Vagina (tissue), 2 donors: ENCODE results near the gene TNS1. TPM values are rescaled to one million over a fixed set of nuclear protein-coding genes. Genes with fewer than 3 reads are reported as not detected.

Experiments
- DNase-seq, 2 donors: peaks; one replicate each; pipeline ENCODE4 v3.0.0-alpha.2; 2017; ENCODE audit errors: extremely low spot score in 2 of 2
- H3K27ac ChIP-seq: fragments of 200-600 bp; sonication (generic); one replicate; pipeline ENCODE4 v1.5.1; 2019
- H3K27me3 ChIP-seq: fragments of 200-600 bp; sonication (generic); one replicate; pipeline ENCODE4 v1.5.1; 2019
- H3K36me3 ChIP-seq, 2 donors: fragments of 200-600 bp; sonication (generic); one replicate each; pipeline ENCODE4 v1.5.1; 2017 to 2019
- H3K4me1 ChIP-seq: fragments of 200-600 bp; sonication (generic); one replicate; pipeline ENCODE4 v1.5.1; 2019
- H3K4me3 ChIP-seq, 2 donors: fragments of 200-600 bp; sonication (generic); 1 replicate in 1 of 2; 2 replicates in 1 of 2; pipeline ENCODE4 v1.5.1; 2016 to 2019
- H3K9me3 ChIP-seq: fragments of 200-600 bp; sonication (generic); one replicate; pipeline ENCODE4 v1.5.1; 2019
- CTCF ChIP-seq, 3 experiments: fragments of 450-650 bp in 2 of 3; fragments of 200-600 bp in 1 of 3; sonication (generic) in 1 of 3; IDR thresholded peaks; one replicate each; pipeline ENCODE4 v1.5.1; 2017 to 2019; ENCODE audit warnings: antibody characterized with exemption in 3 of 3, mild to moderate bottlenecking in 2 of 3, moderate library complexity in 2 of 3
- POLR2A ChIP-seq, 2 donors: fragments of 450-650 bp; IDR thresholded peaks; one replicate each; pipeline ENCODE4 v1.6.1; 2017; ENCODE audit warnings: antibody characterized with exemption in 2 of 2, mild to moderate bottlenecking in 2 of 2, moderate library complexity in 2 of 2
- POLR2AphosphoS5 ChIP-seq, 2 donors: sonication (generic); formaldehyde crosslinking; IDR thresholded peaks; one replicate each; pipeline ENCODE4 v1.9.0; 2017; ENCODE audit warnings: antibody characterized with exemption in 2 of 2, mild to moderate bottlenecking in 2 of 2, low read depth in 1 of 2; ENCODE audit not compliant: insufficient read depth in 1 of 2
- intact Hi-C: fragments of 100-400 bp; cut with DNase I; formaldehyde crosslinking; loops from one replicate; pipeline ENCODE4 v1.15.1; 2023
- total RNA-seq: library from RNA; depleted of rRNA; stranded (reverse); fragments of >200 nt; gene quantifications from one replicate; pipeline ENCODE4 v1.2.3, GENCODE V29; 2016

TNS1 gene
- total RNA-seq, 1 donor from 2014 or later, result 216 TPM

- DNase-seq, result no peak
- peaks cover 50% of the 10 kb centered on the region for H3K4me1 ChIP-seq
These were observed 144.0 kb downstream of the TNS1 start for GRCh38 chr2:217858519-217859491.

GRCh38 chr2:217857624-217858506 lies 144.9 kb downstream of the TNS1 start:
- no peak for TF ChIP-seq CTCF (IDR thresholded peaks at IDR 0.05)
- TF ChIP-seq POLR2A (IDR thresholded peaks at IDR 0.05), result no peak
- intact Hi-C loops, result no loop called here
- peak overlapping the region; percentile 22 to 32 for H3K4me3 ChIP-seq
- H3K36me3 ChIP-seq, result peaks cover 0 to 14% of the 10 kb centered on the region in 2 donors
- no peaks in the 10 kb centered on the region for H3K9me3 ChIP-seq
- no peaks in the 10 kb centered on the region for H3K27me3 ChIP-seq
- H3K4me1 ChIP-seq, result peaks cover 59% of the 10 kb centered on the region
- peak overlapping the region; percentile 87 for H3K27ac ChIP-seq
- no peak for DNase-seq

More at GRCh38 chr2:217858519-217859491, 144.0 kb downstream of the TNS1 start:
- TF ChIP-seq POLR2AphosphoS5 (IDR thresholded peaks at IDR 0.05; ENCODE audit: insufficient read depth in 1 of 2, low read depth in 1 of 2) (no peak), POLR2A (IDR thresholded peaks at IDR 0.05) (no peak), CTCF (IDR thresholded peaks at IDR 0.05) (no peak)
- H3K4me3 ChIP-seq, result peak overlapping the region; percentile 22 to 32
- H3K9me3 ChIP-seq, result no peaks in the 10 kb centered on the region
- peaks cover 0 to 18% of the 10 kb centered on the region in 2 donors for H3K36me3 ChIP-seq
- intact Hi-C loops, result no loop called here
- peak overlapping the region; percentile 87 for H3K27ac ChIP-seq
- H3K27me3 ChIP-seq, result no peaks in the 10 kb centered on the region

GRCh38 chr2:217856871-217857270 lies 145.9 kb downstream of the TNS1 start:
- DNase-seq, result no peak
- peaks cover 69% of the 10 kb centered on the region for H3K4me1 ChIP-seq
- H3K27me3 ChIP-seq, result no peaks in the 10 kb centered on the region
- intact Hi-C loops, result no loop called here
- peaks cover 0 to 7% of the 10 kb centered on the region in 2 donors for H3K36me3 ChIP-seq
- no peak for TF ChIP-seq POLR2A (IDR thresholded peaks at IDR 0.05)
- no peak for TF ChIP-seq CTCF (IDR thresholded peaks at IDR 0.05)
- H3K27ac ChIP-seq, result peak overlapping the region; percentile 87
- no peaks in the 10 kb centered on the region for H3K9me3 ChIP-seq
- H3K4me3 ChIP-seq, result no peak overlapping the region

GRCh38 chr2:217856159-217856558 lies 146.6 kb downstream of the TNS1 start:
- intact Hi-C loops, result no loop called here
- no peak for DNase-seq
- Histone ChIP-seq H3K9me3 (no peaks in the 10 kb centered on the region), H3K27me3 (no peaks in the 10 kb centered on the region), H3K4me1 (peaks cover 76% of the 10 kb centered on the region), H3K27ac (peak overlapping the region; percentile 72), H3K36me3 (peaks cover 0 to 7% of the 10 kb centered on the region in 2 donors), H3K4me3 (no peak overlapping the region)
- no peak for TF ChIP-seq POLR2A (IDR thresholded peaks at IDR 0.05)
- no peak for TF ChIP-seq CTCF (IDR thresholded peaks at IDR 0.05)
- no peak for TF ChIP-seq POLR2AphosphoS5 (IDR thresholded peaks at IDR 0.05; ENCODE audit: insufficient read depth in 1 of 2, low read depth in 1 of 2)
